ENCODE measurements around the gene BANF1. TPM values are rescaled to one million over a fixed set of nuclear protein-coding genes. Genes with fewer than 3 reads are reported as not detected.

Gene BANF1
- total and polyA plus RNA-seq, 2 donors (not counting 1 experiment from before 2014, with no cell fraction given), result 74.3 to 99.3 TPM

DNA sequence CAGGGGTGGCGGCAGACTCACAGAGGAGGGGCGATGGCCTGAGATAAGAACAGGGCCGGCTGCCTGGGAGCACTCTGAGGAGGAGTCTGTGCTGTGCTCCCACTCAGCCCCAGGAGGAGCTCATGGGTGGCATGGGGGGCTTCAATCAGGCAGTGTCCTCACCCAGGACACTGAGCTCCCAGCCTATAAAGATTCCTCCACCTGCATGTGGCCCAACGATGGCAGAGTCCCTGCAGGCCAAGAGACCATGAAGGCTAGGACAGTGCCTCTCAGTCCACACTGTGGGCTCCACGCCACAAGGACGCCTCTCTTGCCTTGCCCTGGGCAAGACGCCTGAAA is 11.4 kb downstream of the BANF1 start:
- DNase-seq, result no peak
- Histone ChIP-seq H3K27me3 (replicated peaks in 1 of 4; ENCODE audit: control extremely low read depth in 1 of 4, control insufficient read depth in 3 of 4, insufficient read depth in 4 of 4, low read length in 3 of 4) (peaks cover 0 to 29% (median 12%) of the 10 kb centered on the region in 4 experiments), H3K27ac (ENCODE audit: low read length in 2 of 2) (no peak overlapping the region), H3K4me2 (replicated peaks; ENCODE audit: low read depth, low read length, poor library complexity, severe bottlenecking) (no peak overlapping the region), H3K9me3 (ENCODE audit: control extremely low read depth in 1 of 3, control insufficient read depth in 2 of 3, insufficient read depth in 1 of 3, low read length in 2 of 3) (peaks cover 0 to 12% (median 0%) of the 10 kb centered on the region in 3 donors), H3K79me2 (ENCODE audit: control insufficient read depth, insufficient read depth, low read length) (no peaks in the 10 kb centered on the region), H3K4me3 (ENCODE audit: control extremely low read depth in 1 of 5, extremely low read depth in 1 of 5, insufficient read depth in 1 of 5, low read depth in 2 of 5, low read length in 4 of 5) (no peak overlapping the region), H3K9ac (ENCODE audit: low read length) (no peak overlapping the region), H3K4me1 (ENCODE audit: control insufficient read depth in 2 of 2, insufficient read depth in 2 of 2, low read length in 2 of 2) (peaks cover 11 to 13% of the 10 kb centered on the region in 2 donors), H3K36me3 (replicated peaks in 1 of 2; ENCODE audit: control extremely low read depth in 1 of 2, control insufficient read depth in 1 of 2, extremely low read depth in 1 of 2, insufficient read depth in 2 of 2, low read length in 1 of 2) (no peaks in the 10 kb centered on the region), H2AFZ (ENCODE audit: insufficient read depth, low read depth, low read length, poor library complexity, severe bottlenecking) (no peak overlapping the region), H4K20me1 (ENCODE audit: control insufficient read depth, insufficient read depth, low read length, poor library complexity, severe bottlenecking) (no peaks in the 10 kb centered on the region)
- Mint-ChIP-seq H3K4me3 (no peak overlapping the region), H3K27ac (no peak overlapping the region), H3K9me3 (ENCODE audit: insufficient read depth) (no peaks in the 10 kb centered on the region), H3K4me1 (peaks cover 2% of the 10 kb centered on the region), H3K27me3 (peaks cover 8% of the 10 kb centered on the region)
- ChIA-PET CTCF (no interaction called here), POLR2A (no interaction called here)
- ATAC-seq (ENCODE audit: low read depth), result no peak
- intact Hi-C loops (cut with micrococcal nuclease), result no loop called here
- TF ChIP-seq, protein P1, sequence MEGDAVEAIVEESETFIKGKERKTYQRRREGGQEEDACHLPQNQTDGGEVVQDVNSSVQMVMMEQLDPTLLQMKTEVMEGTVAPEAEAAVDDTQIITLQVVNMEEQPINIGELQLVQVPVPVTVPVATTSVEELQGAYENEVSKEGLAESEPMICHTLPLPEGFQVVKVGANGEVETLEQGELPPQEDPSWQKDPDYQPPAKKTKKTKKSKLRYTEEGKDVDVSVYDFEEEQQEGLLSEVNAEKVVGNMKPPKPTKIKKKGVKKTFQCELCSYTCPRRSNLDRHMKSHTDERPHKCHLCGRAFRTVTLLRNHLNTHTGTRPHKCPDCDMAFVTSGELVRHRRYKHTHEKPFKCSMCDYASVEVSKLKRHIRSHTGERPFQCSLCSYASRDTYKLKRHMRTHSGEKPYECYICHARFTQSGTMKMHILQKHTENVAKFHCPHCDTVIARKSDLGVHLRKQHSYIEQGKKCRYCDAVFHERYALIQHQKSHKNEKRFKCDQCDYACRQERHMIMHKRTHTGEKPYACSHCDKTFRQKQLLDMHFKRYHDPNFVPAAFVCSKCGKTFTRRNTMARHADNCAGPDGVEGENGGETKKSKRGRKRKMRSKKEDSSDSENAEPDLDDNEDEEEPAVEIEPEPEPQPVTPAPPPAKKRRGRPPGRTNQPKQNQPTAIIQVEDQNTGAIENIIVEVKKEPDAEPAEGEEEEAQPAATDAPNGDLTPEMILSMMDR (IDR thresholded peaks at IDR 0.05), result no peak
- TF ChIP-seq EZH2 (IDR thresholded peaks at IDR 0.05; ENCODE audit: borderline replicate concordance, insufficient read depth, low read depth, low read length, poor library complexity, severe bottlenecking), result no peak
- WGBS (ENCODE audit: insufficient coverage), result 92% methylated on average over 7 of the region's 7 CpGs

DNA sequence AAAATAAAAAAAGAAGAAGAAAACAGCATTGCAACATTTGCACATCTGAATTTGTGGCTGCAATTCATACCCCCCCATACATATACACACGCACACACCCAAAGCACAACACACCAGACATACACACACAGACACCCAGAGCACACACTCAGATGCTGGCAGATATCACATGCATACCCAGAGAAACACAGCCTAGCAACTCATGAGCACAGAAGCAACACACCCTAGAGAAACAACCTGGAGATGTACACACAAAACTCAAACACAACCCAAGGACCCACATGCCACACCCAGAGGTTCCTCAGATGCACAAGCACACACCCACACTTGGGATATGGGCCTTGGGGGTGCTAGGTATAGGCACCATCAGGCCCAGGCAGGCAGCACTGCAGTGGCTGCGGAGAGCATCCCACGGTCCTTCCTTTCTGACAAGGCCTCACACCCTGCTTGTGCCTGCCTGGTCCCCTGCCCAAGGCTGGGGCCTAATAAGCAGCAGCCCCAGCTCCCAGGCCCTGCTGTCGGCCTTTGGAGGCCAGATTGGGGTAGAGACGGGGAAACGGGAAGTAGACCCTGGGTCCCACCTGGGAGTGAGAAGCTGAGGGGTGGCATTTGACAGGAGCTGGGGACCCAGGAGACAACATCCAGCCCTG is 12.6 kb downstream of the BANF1 start:
- no peak for TF ChIP-seq EZH2 (IDR thresholded peaks at IDR 0.05; ENCODE audit: borderline replicate concordance, insufficient read depth, low read depth, low read length, poor library complexity, severe bottlenecking)
- TF ChIP-seq, protein P1 (IDR thresholded peaks at IDR 0.05), result no peak
- Histone ChIP-seq H3K27me3 (replicated peaks in 1 of 4; ENCODE audit: control extremely low read depth in 1 of 4, control insufficient read depth in 3 of 4, insufficient read depth in 4 of 4, low read length in 3 of 4) (peaks cover 0 to 29% (median 12%) of the 10 kb centered on the region in 4 experiments), H4K20me1 (ENCODE audit: control insufficient read depth, insufficient read depth, low read length, poor library complexity, severe bottlenecking) (no peaks in the 10 kb centered on the region), H3K9me3 (ENCODE audit: control extremely low read depth in 1 of 3, control insufficient read depth in 2 of 3, insufficient read depth in 1 of 3, low read length in 2 of 3) (peaks cover 0 to 12% (median 0%) of the 10 kb centered on the region in 3 donors), H3K27ac (ENCODE audit: low read length in 2 of 2) (no peak overlapping the region), H3K36me3 (replicated peaks in 1 of 2; ENCODE audit: control extremely low read depth in 1 of 2, control insufficient read depth in 1 of 2, extremely low read depth in 1 of 2, insufficient read depth in 2 of 2, low read length in 1 of 2) (no peaks in the 10 kb centered on the region), H3K4me2 (replicated peaks; ENCODE audit: low read depth, low read length, poor library complexity, severe bottlenecking) (no peak overlapping the region), H3K79me2 (ENCODE audit: control insufficient read depth, insufficient read depth, low read length) (no peaks in the 10 kb centered on the region), H3K9ac (ENCODE audit: low read length) (no peak overlapping the region), H3K4me1 (ENCODE audit: control insufficient read depth in 2 of 2, insufficient read depth in 2 of 2, low read length in 2 of 2) (peaks cover 11 to 13% of the 10 kb centered on the region in 2 donors), H3K4me3 (ENCODE audit: control extremely low read depth in 1 of 5, extremely low read depth in 1 of 5, insufficient read depth in 1 of 5, low read depth in 2 of 5, low read length in 4 of 5) (no peak overlapping the region), H2AFZ (ENCODE audit: insufficient read depth, low read depth, low read length, poor library complexity, severe bottlenecking) (no peak overlapping the region)
- CTCF ChIA-PET, result no interaction called here
- DNase-seq (no peak), ATAC-seq (ENCODE audit: low read depth) (no peak)
- WGBS (ENCODE audit: insufficient coverage), result 95% methylated on average over 6 of the region's 6 CpGs
- POLR2A ChIA-PET, result interaction anchor here (0.7 kb wide), 1 partner anchor 302 kb away, joined by 3 read pairs; no protein-coding TSS in a partner anchor
- H3K9me3 Mint-ChIP-seq (ENCODE audit: insufficient read depth), result no peaks in the 10 kb centered on the region
- intact Hi-C loops (cut with micrococcal nuclease), result no loop called here
- no peak overlapping the region for H3K27ac Mint-ChIP-seq
- H3K4me1 Mint-ChIP-seq, result peaks cover 2% of the 10 kb centered on the region
- no peak overlapping the region for H3K4me3 Mint-ChIP-seq
- peaks cover 8% of the 10 kb centered on the region for H3K27me3 Mint-ChIP-seq
